ENCODE measurements around the gene ACTN4. TPM values are rescaled to one million over a fixed set of nuclear protein-coding genes. Genes with fewer than 3 reads are reported as not detected.

Gene ACTN4
- total and polyA plus RNA-seq, 10 of the 15 experiments (the other 5 are each of a cell fraction or from before 2014, with no cell fraction given): 2.4 to 293 (median 72.5) TPM

DNA sequence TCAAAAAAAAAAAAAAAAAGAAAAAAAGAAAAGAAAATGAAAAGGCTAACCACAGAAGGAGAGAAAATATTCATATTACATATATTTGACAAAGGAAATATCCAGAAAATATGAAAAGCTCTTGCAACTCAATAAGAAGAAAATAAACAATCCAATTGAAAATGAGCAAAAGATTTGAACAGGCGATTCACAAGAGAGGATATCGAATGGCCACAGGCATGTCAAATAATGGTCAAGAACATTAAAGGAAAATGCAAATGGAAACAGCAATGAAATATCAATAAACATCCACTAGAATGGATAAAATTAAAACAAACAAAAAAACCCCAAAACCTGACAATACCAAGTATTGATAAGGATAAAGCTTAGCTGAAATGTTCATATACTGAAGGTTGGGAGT is 117.8 kb downstream of the ACTN4 start:
- intact Hi-C loops (cut with micrococcal nuclease; ENCODE audit: unreplicated experiment): no loop called here
- no peak for FAIRE-seq
- Histone ChIP-seq H3K4me2 (ENCODE audit: control insufficient read depth, insufficient read depth) (no peak overlapping the region), H3K27me3 (replicated peaks in 1 of 2; ENCODE audit: control insufficient read depth in 2 of 2, insufficient read depth in 2 of 2, low read length in 1 of 2) (no peaks in the 10 kb centered on the region), H3K36me3 (ENCODE audit: control insufficient read depth in 2 of 2, insufficient read depth in 2 of 2, low read length in 1 of 2) (no peaks in the 10 kb centered on the region), H2AFZ (ENCODE audit: control insufficient read depth, low read depth, low read length) (no peak overlapping the region), H3K9ac (ENCODE audit: control insufficient read depth, insufficient read depth, low read length) (no peak overlapping the region), H3K79me2 (ENCODE audit: control insufficient read depth, insufficient read depth, low read length) (no peaks in the 10 kb centered on the region), H4K20me1 (ENCODE audit: control insufficient read depth, insufficient read depth) (no peaks in the 10 kb centered on the region), H3K4me3 (no peak overlapping the region), H3K9me3 (replicated peaks; ENCODE audit: control insufficient read depth, insufficient read depth, low read length) (no peaks in the 10 kb centered on the region), H3K4me1 (ENCODE audit: control insufficient read depth, insufficient read depth, low read length) (no peaks in the 10 kb centered on the region), H3K27ac (ENCODE audit: control insufficient read depth, insufficient read depth) (no peak overlapping the region)
- RAD21 ChIA-PET (ENCODE audit: unreplicated experiment): no interaction called here
- DNase-seq (ENCODE audit: low read depth, low spot score): no peak
- POLR2A ChIA-PET: interaction anchor here (0.7 kb wide), 3 partner anchors 121 to 720 kb away, joined by 4 to 6 read pairs (median 4); no protein-coding TSS in a partner anchor
- CTCF ChIA-PET: no interaction called here
- TF ChIP-seq, protein P1, sequence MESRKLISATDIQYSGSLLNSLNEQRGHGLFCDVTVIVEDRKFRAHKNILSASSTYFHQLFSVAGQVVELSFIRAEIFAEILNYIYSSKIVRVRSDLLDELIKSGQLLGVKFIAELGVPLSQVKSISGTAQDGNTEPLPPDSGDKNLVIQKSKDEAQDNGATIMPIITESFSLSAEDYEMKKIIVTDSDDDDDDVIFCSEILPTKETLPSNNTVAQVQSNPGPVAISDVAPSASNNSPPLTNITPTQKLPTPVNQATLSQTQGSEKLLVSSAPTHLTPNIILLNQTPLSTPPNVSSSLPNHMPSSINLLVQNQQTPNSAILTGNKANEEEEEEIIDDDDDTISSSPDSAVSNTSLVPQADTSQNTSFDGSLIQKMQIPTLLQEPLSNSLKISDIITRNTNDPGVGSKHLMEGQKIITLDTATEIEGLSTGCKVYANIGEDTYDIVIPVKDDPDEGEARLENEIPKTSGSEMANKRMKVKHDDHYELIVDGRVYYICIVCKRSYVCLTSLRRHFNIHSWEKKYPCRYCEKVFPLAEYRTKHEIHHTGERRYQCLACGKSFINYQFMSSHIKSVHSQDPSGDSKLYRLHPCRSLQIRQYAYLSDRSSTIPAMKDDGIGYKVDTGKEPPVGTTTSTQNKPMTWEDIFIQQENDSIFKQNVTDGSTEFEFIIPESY (IDR thresholded peaks at IDR 0.05): no peak
- TF ChIP-seq BCL11A (IDR thresholded peaks at IDR 0.05; ENCODE audit: low read depth, low read length): no peak
- no peak for TF ChIP-seq RAD51 (IDR thresholded peaks at IDR 0.05)
- TF ChIP-seq ESRRA (IDR thresholded peaks at IDR 0.05; ENCODE audit: low read length): no peak
- no peak for TF ChIP-seq TCF12 (IDR thresholded peaks at IDR 0.05; ENCODE audit: low read depth, low read length)
- no peak for TF ChIP-seq NR2C2 (IDR thresholded peaks at IDR 0.05; ENCODE audit: borderline replicate concordance, control insufficient read depth, insufficient read length, low read depth)
- TF ChIP-seq SPI1 (IDR thresholded peaks at IDR 0.05; ENCODE audit: borderline replicate concordance, insufficient read depth, low read depth, low read length): no peak
- TF ChIP-seq CBFB (IDR thresholded peaks at IDR 0.05; ENCODE audit: low read depth): no peak
- TF ChIP-seq SREBF1 (IDR thresholded peaks at IDR 0.05; ENCODE audit: low read length): no peak
- TF ChIP-seq, protein P2, sequence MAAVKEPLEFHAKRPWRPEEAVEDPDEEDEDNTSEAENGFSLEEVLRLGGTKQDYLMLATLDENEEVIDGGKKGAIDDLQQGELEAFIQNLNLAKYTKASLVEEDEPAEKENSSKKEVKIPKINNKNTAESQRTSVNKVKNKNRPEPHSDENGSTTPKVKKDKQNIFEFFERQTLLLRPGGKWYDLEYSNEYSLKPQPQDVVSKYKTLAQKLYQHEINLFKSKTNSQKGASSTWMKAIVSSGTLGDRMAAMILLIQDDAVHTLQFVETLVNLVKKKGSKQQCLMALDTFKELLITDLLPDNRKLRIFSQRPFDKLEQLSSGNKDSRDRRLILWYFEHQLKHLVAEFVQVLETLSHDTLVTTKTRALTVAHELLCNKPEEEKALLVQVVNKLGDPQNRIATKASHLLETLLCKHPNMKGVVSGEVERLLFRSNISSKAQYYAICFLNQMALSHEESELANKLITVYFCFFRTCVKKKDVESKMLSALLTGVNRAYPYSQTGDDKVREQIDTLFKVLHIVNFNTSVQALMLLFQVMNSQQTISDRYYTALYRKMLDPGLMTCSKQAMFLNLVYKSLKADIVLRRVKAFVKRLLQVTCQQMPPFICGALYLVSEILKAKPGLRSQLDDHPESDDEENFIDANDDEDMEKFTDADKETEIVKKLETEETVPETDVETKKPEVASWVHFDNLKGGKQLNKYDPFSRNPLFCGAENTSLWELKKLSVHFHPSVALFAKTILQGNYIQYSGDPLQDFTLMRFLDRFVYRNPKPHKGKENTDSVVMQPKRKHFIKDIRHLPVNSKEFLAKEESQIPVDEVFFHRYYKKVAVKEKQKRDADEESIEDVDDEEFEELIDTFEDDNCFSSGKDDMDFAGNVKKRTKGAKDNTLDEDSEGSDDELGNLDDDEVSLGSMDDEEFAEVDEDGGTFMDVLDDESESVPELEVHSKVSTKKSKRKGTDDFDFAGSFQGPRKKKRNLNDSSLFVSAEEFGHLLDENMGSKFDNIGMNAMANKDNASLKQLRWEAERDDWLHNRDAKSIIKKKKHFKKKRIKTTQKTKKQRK (IDR thresholded peaks at IDR 0.05; ENCODE audit: low read depth, low read length): no peak
- TF ChIP-seq, protein P3, sequence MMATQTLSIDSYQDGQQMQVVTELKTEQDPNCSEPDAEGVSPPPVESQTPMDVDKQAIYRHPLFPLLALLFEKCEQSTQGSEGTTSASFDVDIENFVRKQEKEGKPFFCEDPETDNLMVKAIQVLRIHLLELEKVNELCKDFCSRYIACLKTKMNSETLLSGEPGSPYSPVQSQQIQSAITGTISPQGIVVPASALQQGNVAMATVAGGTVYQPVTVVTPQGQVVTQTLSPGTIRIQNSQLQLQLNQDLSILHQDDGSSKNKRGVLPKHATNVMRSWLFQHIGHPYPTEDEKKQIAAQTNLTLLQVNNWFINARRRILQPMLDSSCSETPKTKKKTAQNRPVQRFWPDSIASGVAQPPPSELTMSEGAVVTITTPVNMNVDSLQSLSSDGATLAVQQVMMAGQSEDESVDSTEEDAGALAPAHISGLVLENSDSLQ (IDR thresholded peaks at IDR 0.05): no peak
- TF ChIP-seq STAT1 (conservative IDR thresholded peaks at IDR 0.05): no peak
- no peak for TF ChIP-seq POU2F2 (IDR thresholded peaks at IDR 0.05; ENCODE audit: borderline replicate concordance, low read depth, low read length)
- no peak for TF ChIP-seq POLR2AphosphoS2 (IDR thresholded peaks at IDR 0.05; ENCODE audit: low read depth, low read length)
- TF ChIP-seq SMC3 (IDR thresholded peaks at IDR 0.05; ENCODE audit: borderline replicate concordance, low read length): no peak
- in situ Hi-C loops (cut with MboI): no loop called here
- no TSS peak for BruUV-seq (replicated peaks)
- SMC1A ChIA-PET (ENCODE audit: uncharacterized antibody, unreplicated experiment): interaction anchor here (0.6 kb wide), 1 partner anchor 136 kb away, joined by 3 read pairs; no protein-coding TSS in a partner anchor
- WGBS (ENCODE audit: insufficient coverage, insufficient replicate concordance, low lambda C conversion rate, missing lambda C conversion rate): 90% methylated on average over 2 of the region's 2 CpGs
- no peak for ATAC-seq

Data from GM12878 (cell line).